ENCODE results near the gene TRIM8.

Gene TRIM8

GRCh38 chr10:102648269-102648888 lies 4.1 kb downstream of the TRIM8 start:
- DNase-seq = peak in 1 of 58 donors; percentile 47

GRCh38 chr10:102648889-102649796 lies 4.9 kb downstream of the TRIM8 start:
- DNase-seq = peak in 52 of 58 donors; percentile 31 to 87 (median 71)

- DNase-seq = no peak
These were observed 5.7 kb downstream of the TRIM8 start for GRCh38 chr10:102649797-102650654.

DNA sequence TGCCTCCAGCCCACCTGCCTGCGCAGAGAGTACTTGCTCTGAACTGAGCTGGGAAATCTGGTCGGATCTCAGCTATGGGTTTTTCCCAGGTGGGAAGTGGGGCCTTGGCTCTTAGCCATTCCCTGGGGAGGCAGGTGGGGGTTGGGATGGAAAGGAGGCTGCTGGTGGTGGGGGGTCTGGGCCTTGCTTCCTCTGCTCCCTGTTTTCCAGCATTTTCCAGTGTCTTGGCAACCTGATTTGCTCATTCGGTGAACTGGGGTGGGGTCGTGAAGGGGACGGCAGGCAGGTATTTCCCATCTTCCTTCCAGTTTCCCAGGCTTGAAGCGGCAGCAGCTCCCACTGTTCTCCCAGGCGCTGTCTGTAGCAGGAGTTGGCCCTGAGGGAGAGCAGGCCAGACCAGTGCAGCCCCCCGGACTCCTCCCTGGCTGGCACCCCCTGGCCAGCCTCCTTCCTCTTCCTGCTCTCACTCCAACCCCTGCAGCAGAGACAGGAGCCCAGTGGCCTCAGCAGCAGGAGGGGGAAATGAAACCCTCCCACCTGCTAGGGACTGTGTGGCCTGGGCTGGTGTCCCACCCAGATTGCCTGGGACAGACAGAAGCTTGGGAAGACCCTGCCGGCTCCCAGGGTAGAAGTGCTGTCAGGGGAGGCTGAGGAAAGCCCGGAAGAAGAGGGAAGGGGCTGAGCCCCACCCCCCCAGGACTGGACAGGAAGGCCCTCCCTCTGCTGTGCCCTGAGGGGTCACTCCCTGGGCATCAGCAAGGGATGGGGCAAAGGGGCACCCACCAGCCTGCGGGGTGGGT lies 6.6 kb downstream of the TRIM8 start:
- DNase-seq = no peak

DNA sequence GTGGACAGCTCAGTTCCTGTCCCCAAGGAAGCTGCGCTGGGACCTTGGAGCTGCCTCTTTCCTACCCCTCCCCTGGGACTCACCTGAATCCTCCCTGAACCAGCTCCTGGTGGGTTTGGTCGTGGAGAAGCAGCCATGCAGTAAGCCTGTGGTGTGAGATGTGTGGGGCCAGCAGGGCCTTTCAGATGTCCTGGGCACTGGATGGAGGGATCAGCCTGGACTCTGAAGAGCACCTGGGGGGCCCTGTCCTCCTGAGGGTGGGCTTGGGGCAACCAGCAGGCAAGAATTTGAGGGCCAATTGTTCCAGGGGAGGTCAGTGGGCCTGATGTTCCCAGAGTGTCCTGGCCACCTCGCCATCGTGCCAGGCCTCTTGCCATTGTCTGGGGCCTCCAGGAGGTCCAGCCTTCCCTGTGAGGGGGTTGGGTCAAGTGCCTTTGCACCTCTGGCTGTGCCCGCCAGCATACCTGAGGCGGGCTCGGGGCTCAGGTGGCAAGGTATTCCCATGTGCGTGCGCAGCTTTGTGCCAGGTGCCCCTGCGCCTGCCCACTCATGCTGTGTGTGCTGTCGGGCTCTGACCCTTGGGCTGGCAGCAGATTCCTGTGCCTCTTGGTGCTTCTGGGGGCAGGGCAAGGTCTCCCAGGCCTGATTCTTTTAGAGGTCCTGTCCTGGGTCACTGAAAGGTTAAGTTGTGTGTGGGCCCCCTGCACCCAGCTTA lies 7.3 kb downstream of the TRIM8 start:
- no peak for DNase-seq

DNA sequence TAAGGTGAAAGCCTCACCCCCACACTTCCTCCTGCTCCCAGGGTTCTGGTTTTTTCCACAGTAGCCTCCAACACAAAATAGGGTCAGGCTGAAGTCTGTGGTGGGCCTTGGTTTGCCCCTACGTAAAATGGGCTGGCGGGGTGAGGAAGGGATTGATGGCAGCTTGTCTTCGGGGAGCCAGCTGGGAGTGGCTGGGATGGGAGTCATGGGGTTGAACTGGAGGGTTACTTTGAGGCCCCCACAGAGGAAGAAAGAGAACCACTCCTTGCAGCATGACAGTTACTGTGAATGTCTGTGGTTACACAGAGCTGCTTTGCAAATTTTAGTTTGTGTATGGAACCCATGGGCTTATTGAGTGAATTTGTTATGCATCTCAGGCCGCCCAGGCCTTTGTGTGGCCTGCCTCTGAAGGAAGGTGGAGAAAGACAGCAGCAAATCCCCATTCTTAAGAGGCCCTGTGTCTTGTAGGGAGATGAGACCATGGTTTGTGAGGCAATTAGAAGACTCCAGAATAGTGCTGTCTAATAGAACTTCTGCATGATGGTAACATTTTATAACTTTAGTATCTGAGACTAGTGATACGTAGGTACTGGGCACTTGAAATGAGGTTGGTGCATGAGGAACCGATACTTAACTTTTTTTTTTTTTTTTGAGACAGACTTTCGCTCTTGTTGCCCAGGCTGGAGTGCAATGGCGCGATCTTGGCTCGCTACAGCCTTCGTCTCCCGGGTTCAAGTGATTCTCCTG lies 8.1 kb downstream of the TRIM8 start:
- no peak for DNase-seq

DNA sequence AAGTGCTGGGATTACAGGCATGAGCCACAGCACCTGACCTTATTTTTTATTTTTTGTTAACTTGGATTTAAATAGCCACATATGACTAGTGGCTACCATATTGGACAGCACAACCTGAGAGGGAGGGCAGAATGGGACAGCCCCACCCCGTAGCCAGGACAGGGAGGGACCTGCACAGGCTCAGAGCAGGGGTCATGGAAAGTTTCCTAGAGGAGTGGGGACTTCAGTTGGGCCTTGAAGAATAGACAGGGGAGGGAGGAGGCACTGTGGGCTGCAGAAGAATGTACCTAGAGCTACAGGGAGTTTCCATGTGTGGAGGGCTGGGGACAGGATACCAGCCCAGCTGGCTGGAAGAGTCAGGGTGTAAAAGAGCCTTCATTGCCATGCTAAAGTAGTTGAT lies 8.8 kb downstream of the TRIM8 start:
- DNase-seq = no peak

DNA sequence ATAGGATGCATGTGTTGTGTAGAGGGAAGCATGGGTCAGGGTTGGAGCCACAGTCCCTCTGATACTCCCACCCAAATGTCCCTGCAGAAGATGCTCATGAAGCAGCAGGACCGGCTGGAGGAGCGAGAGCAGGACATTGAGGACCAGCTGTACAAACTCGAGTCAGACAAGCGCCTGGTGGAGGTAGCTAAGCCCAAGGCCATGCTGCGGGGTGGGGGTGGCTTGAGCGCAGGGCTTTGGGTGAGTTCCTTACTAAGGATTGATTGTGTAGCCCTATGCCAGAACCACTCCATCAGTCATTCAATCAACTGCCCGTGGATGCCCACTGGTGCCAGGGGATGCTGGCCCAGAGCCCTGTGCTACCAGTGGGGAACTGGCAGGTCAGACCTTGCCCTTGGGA lies 10.3 kb downstream of the TRIM8 start:
- DNase-seq = no peak

GRCh38 chr10:102654969-102655368 lies 10.7 kb downstream of the TRIM8 start:
- DNase-seq = no peak

GRCh38 chr10:102656026-102656425 lies 11.7 kb downstream of the TRIM8 start:
- no peak for DNase-seq

DNA sequence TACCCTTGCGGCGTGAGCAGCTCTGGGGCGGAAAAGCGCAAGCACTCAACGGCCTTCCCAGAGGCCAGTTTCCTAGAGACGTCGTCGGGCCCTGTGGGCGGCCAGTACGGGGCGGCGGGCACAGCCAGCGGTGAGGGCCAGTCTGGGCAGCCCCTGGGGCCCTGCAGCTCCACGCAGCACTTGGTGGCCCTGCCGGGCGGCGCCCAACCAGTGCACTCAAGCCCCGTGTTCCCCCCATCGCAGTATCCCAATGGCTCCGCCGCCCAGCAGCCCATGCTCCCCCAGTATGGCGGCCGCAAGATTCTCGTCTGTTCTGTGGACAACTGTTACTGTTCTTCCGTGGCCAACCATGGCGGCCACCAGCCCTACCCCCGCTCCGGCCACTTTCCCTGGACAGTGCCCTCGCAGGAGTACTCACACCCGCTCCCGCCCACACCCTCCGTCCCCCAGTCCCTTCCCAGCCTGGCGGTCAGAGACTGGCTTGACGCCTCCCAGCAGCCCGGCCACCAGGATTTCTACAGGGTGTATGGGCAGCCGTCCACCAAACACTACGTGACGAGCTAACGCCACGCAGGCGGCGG lies 12.6 kb downstream of the TRIM8 start:
- DNase-seq = no peak

DNA sequence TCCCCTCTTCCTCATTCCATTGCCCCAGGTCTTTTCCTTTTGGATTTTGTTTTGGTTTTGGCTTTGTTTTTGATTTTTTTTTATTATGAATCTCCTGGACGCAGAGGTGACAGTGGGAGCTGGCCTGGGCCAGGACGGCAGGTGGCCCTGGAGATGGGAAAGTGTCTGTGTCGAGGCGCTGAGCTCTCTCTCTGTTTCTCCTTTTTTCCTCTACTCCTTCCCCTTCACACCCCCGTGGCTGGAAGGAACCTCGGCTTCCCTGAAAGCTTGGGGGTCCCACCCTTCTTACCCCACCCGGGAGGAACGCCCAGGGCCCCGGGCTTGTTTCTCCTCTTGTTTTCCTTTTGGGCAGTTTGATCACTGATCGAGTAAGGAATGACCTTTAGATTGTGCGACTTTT lies 13.2 kb downstream of the TRIM8 start:
- DNase-seq = no peak

GRCh38 chr10:102657984-102658724 lies 13.9 kb downstream of the TRIM8 start:
- no peak for DNase-seq

DNA sequence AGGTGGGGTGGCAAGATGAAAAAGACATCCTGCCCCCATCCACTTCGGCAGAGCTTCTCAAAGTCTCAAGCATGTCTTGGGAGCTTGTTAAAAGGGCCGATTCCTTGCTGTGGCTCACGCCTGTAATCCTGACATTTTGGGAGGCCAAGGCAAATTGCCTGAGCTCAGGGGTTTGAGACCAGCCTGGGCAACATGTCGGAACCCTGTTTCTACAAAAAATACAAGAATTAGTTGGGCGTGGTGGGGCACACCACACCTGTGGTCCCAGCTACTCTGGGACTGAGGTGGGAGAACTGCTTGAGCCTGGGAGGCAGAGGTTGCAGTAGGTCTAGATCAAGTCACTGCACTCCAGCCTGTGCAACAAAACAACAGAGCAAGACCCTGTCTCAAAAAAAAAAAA lies 14.5 kb downstream of the TRIM8 start:
- no peak for DNase-seq

DNA sequence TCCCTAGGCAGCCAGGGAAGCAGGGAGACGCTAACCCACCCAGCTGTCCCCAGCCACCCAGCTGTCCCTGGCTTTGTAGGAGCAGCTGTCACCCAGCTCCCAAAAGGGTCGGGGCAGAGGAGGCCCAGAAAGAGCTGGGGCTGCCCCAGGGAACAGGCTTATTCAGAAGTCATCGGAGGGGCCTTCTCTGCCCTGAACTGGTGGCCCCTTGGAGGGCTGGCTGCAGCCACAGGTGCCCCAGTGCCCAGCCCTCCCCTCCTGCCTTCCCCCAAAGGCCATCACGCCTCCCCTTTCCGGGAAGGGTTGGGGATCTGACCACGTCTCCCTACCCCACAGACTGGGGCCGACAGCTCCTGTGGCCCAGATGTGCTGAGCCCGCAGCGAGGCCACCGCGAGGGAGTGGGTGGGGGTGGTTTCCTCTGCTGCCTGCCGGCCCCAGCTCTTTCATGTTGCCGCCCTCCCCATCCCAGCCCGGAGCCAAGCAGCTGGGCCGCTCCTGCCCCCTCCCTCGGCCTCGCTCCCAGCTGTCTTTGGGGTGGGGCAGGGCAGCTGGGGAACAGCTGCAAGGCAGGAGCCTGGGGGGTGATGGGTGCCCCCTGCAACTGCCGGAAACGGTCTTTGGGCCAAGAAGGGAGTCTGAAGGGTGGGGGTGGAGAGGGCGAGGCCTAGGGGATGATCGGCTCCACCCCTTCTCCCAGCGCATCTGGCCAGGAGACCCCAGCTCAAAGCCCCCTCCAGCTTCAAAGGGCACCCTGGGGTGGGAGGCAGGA lies 16.8 kb downstream of the TRIM8 start:
- peak in 26 of 58 donors; percentile 17 to 67 (median 42) for DNase-seq

- no peak for DNase-seq
These were observed 17.4 kb downstream of the TRIM8 start for GRCh38 chr10:102661658-102662028.

- DNase-seq = no peak
These were observed 21.7 kb downstream of the TRIM8 start for GRCh38 chr10:102665904-102666509.

All from anterior cingulate cortex (tissue), 58 donors.